Type B pancreatic cell (in vitro differentiated cells): ENCODE results near the gene CHD5. TPM values are rescaled to one million over a fixed set of nuclear protein-coding genes. Genes with fewer than 3 reads are reported as not detected.

ENCODE experiments used
- DNase-seq: peaks from one replicate; pipeline ENCODE4 v3.0.0; 2021; ENCODE audit warnings: mixed read lengths; ENCODE audit not compliant: unreplicated experiment; ENCODE audit errors: extremely low spot score
- H3K27ac Mint-ChIP-seq: 2 replicates; pipeline ENCODE4 v1.8.0; 2021; ENCODE audit warnings: mild to moderate bottlenecking, mixed read lengths
- H3K27me3 Mint-ChIP-seq: 2 replicates; pipeline ENCODE4 v1.8.0; 2021; ENCODE audit warnings: mixed read lengths
- H3K36me3 Mint-ChIP-seq: 2 replicates; pipeline ENCODE4 v1.8.0; 2021; ENCODE audit warnings: mixed read lengths
- H3K4me1 Mint-ChIP-seq: one replicate; pipeline ENCODE4 v1.8.0; 2021; ENCODE audit warnings: mixed read lengths; ENCODE audit not compliant: unreplicated experiment
- H3K4me3 Mint-ChIP-seq: 2 replicates; pipeline ENCODE4 v1.8.0; 2021; ENCODE audit warnings: mild to moderate bottlenecking, mixed read lengths
- H3K9me3 Mint-ChIP-seq: 2 replicates; pipeline ENCODE4 v1.8.0; 2021; ENCODE audit warnings: mixed read lengths
- total RNA-seq: library from RNA; stranded (reverse); gene quantifications from 2 replicates; pipeline ENCODE4 v1.2.1, GENCODE V29; 2021; ENCODE audit warnings: low replicate concordance
- TF ChIP-seq, protein P1 (sequence below): fragments of 200-600 bp; sonication (generic); conservative IDR thresholded peaks from 2 replicates; pipeline ENCODE4 v1.5.0; 2021; ENCODE audit warnings: antibody characterized with exemption, mild to moderate bottlenecking

CHD5 gene
- total RNA-seq, 1 donor from 2014 or later: 0.70 TPM

DNA sequence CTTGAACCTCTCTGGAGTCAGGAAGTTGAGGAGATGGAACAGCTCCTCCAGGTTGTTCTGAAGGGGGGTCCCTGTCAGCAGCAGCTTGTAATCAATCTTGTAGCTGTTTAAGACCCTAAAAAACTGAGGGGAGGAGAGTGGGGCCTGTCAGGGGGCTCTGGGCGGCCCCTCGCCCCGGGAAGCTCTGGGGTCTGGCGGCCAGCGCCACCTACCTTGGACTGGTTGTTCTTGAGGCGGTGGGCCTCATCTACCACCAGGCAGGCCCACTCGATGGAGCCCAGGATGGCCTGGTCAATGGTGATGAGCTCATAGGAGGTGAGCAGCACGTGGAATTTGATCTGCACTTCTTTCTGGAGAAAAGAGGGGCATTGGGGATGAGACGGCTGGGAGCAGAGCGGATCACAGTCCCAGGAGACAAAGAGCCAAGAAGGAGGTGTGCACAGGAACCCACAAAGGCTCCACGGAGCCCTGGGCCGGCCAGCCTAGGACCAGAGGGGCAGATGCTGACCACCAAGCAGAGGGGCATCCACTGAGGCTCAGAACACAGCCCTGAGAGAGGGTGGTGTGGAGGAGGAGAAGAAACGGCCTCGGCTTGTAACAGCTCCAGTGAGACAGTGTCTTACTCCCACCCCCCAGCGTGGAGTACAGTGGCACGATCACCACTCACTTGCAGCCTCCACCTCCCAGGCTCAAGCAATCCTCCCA is 43.5 kb downstream of the CHD5 start:
- peaks cover 15% of the 10 kb centered on the region for H3K27me3 Mint-ChIP-seq
- H3K4me1 Mint-ChIP-seq: no peaks in the 10 kb centered on the region
- H3K27ac Mint-ChIP-seq: no peak overlapping the region
- H3K4me3 Mint-ChIP-seq: no peak overlapping the region
- no peaks in the 10 kb centered on the region for H3K36me3 Mint-ChIP-seq
- DNase-seq: no peak
- H3K9me3 Mint-ChIP-seq: peaks cover 10% of the 10 kb centered on the region
- TF ChIP-seq, protein P1, sequence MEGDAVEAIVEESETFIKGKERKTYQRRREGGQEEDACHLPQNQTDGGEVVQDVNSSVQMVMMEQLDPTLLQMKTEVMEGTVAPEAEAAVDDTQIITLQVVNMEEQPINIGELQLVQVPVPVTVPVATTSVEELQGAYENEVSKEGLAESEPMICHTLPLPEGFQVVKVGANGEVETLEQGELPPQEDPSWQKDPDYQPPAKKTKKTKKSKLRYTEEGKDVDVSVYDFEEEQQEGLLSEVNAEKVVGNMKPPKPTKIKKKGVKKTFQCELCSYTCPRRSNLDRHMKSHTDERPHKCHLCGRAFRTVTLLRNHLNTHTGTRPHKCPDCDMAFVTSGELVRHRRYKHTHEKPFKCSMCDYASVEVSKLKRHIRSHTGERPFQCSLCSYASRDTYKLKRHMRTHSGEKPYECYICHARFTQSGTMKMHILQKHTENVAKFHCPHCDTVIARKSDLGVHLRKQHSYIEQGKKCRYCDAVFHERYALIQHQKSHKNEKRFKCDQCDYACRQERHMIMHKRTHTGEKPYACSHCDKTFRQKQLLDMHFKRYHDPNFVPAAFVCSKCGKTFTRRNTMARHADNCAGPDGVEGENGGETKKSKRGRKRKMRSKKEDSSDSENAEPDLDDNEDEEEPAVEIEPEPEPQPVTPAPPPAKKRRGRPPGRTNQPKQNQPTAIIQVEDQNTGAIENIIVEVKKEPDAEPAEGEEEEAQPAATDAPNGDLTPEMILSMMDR: no peak

DNA sequence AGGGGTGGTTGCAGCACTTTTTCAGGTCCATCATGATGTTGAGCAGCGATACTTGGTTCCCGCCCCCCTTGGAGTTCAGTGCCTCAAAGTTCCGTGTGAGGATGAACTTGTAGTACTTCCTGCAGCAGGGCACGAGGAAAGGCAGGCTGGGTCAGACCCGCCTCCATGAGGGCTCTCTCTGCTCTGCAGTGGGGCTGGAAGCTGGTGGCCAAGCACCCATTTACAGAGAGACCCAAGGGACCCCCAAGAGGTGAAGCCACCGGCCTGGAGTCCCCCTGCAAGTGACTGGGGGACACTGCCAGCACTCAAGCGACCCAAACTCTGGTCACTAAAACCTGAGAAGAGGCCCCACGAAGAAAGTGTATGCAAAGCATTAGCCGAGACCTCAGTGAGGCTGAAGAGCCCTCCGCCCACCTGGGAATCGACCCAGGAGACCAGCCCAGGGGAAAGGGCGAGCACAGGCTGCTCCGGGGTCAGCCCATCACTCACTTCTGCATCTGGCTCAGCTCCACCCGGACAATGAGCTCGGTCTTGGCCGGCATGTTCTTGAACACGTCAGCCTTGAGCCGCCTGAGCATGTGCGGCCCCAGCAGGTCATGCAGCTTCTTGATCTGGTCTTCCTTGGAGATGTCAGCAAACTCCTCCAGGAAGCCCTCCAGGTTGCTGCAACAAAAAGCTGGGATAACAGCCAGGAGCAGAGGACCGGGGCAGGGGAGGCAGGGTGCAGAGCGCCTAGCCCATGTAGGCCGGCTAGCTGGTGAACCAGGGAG is 45.2 kb downstream of the CHD5 start:
- DNase-seq: no peak
- Mint-ChIP-seq H3K4me3 (no peak overlapping the region), H3K9me3 (peaks cover 10% of the 10 kb centered on the region), H3K27me3 (peaks cover 15% of the 10 kb centered on the region), H3K27ac (no peak overlapping the region), H3K36me3 (no peaks in the 10 kb centered on the region), H3K4me1 (no peaks in the 10 kb centered on the region)
- TF ChIP-seq, protein P1: no peak

DNA sequence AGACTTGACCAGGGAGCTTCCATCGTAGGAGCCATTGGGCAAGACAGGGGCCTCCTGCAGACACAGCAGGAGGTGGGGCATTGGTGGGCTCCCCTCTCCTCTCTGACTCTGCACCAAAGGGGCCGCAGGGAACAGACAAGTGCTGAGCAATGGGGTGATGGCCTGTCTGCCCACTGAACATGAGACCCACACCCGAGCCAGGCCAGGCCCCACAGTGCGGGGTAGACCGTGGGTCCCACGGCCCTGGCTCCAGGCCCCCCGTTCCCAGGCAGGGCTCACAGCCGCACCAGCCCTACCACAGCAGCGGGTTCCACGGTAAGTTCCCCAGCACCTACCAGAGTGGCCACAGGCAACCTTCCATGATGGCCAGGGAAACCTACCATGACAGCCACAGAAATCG is 45.9 kb downstream of the CHD5 start:
- Mint-ChIP-seq H3K9me3 (peaks cover 10% of the 10 kb centered on the region), H3K27ac (no peak overlapping the region), H3K4me3 (no peak overlapping the region), H3K36me3 (no peaks in the 10 kb centered on the region), H3K27me3 (peaks cover 15% of the 10 kb centered on the region), H3K4me1 (no peaks in the 10 kb centered on the region)
- TF ChIP-seq, protein P1: no peak
- no peak for DNase-seq

DNA sequence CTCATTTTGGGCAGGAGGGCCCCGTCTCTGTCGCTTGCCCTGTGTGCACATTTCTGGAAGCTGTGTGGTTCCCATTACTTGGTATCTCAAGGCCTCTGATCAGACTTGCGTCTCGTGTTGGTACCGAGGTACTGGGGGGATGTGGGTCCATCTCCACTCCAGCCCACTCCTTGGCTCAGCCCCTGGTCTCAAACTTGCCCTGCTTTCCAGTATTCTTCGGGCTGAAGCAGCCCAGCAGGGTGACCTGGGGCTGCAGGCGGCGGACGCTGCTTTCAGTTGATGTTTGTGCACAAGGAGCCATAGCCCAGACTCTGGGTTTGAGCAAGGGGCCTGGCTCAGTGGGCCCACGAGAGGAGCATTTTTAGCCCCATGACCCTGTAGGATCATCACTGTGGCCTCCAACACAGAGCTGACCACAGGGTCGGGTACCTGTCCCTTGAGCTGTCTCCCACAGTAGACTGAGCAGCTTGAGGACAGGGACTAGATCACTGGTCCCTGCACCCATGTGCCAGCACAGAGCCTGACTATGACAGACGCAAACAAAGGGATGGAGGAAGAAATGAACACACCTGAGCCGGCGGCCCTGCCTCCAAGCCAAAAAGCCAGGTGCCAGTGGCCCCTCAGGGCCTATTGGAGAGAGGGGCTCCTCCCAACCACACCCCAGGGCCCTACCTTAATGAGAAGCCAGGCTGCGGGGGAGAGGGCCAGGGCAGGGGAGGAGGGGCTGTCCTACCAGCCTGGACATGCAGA is 46.8 kb downstream of the CHD5 start:
- H3K27ac Mint-ChIP-seq: no peak overlapping the region
- no peak overlapping the region for H3K4me3 Mint-ChIP-seq
- peaks cover 10% of the 10 kb centered on the region for H3K9me3 Mint-ChIP-seq
- H3K27me3 Mint-ChIP-seq: peaks cover 10% of the 10 kb centered on the region
- no peak for DNase-seq
- H3K4me1 Mint-ChIP-seq: no peaks in the 10 kb centered on the region
- no peaks in the 10 kb centered on the region for H3K36me3 Mint-ChIP-seq
- TF ChIP-seq, protein P1: no peak

DNA sequence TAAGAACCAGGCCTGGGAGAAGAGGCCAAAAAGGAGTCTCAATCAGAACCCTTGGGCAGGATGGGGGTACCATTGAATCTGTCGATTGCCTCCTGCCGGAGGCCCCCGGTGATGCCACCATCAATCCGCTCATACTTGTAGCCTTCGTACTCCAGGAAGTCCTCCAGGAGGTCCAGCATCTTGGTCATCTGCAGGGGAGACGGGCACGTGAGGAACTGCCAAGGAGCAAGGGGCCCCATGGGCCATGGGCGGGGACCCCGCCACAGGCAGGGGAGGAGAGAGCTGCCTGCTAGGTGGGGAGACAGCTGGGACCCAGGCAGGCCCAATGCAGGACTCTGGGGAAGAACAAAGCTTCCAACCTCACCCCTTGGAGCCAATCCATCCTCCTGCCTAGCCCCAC is 48.6 kb downstream of the CHD5 start:
- peaks cover 13% of the 10 kb centered on the region for H3K27me3 Mint-ChIP-seq

More for the DNA sequence above, 48.6 kb downstream of the CHD5 start:
- no peak for DNase-seq
- H3K27ac Mint-ChIP-seq: no peak overlapping the region
- H3K36me3 Mint-ChIP-seq: no peaks in the 10 kb centered on the region
- no peak overlapping the region for H3K4me3 Mint-ChIP-seq
- TF ChIP-seq, protein P1: no peak
- H3K4me1 Mint-ChIP-seq: no peaks in the 10 kb centered on the region
- H3K9me3 Mint-ChIP-seq: peaks cover 10% of the 10 kb centered on the region
